ENCODE results near the gene GAB2.
"Not testable (repeated sequence)": the region's sequence is repeated elsewhere in the genome, so short reads cannot be mapped to it uniquely, and the experiment has no call there.

The GAB2 gene

DNA sequence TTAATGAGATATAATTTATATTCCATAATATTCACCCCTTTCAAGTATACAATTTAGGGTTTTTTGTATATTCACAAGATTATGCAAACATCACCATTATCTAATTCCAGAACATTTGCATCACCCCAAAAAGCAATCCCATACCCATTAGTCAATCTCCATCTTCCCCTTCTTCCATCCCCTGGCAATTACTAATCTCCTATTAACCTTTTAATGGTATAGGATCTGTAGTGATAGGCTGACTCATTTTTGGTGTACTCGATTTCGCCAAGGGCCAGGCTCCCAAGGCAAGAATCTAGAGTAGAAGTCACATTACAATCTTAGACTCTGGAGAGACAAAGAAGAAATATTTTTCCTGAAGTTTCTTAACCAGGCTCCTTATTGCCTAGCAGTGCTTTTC, 113.4 kb downstream of the GAB2 start:
- DNase-seq, result no peak

DNA sequence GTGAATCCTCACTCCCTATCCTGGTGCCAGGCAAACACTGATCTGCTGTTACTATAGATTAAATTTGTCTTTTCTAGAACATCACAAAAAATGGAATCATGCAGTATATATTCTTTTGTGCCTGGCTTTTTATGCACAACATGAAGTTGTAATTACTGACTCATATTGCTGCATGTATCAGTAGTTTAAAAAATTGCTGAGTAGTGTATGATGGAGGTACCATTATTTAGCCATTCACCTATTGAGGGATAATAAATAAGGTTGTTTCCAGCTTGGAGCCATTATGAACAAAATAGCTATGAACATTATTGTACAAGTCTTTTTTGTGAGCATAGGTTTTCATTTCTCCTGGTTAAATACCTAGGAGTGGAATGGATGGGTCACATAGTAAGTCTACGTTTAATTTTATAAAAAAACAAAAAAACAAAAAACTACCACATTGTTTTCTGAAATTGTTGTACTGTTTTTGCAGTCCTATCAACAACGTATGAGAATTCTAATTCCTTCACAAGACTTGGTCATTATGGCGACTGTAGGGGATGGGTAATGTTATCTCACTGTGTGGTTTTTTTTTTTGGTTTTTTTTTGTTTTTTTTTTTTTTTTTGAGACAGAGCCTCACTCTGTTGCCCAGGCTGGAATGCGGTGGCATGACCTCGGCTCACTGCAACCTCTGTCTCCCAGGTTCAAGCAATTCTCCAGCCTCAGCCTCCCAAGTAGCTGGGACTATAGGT, 117.3 kb downstream of the GAB2 start:
- no peak for DNase-seq

DNA sequence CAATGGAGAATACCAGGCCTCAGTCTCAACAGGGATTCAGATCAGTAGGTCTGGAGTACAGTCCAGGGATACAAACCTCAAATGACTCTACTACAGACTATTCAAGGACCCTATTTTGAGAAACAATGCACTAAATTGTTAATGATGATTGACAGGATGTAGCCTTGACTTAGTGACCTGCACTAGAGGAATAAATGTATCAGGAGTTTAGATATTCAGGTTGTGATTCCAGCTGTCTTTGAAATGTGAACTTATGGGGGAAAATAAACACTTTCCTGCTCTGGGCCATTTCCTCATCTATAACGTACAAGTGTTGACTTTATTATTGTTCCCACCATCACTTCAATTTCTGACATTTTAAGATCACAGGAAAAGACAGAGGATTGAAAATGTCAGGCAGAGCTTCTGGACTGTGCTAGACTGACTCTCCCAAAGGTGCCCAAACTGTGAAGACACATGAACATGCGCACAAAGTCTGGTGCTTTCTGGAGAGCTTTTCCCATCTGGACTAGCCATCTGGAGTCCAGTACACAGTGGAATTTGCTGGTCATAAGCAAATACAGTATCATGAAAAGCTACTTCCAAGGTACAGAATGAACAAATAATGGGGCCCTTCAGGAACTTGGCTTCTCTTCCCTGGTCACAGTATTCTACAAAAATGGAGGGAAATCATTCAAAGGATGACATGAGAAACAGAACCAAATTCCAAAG, 118.5 kb downstream of the GAB2 start:
- peak in 1 of 2 experiments; percentile 7 for DNase-seq

DNA sequence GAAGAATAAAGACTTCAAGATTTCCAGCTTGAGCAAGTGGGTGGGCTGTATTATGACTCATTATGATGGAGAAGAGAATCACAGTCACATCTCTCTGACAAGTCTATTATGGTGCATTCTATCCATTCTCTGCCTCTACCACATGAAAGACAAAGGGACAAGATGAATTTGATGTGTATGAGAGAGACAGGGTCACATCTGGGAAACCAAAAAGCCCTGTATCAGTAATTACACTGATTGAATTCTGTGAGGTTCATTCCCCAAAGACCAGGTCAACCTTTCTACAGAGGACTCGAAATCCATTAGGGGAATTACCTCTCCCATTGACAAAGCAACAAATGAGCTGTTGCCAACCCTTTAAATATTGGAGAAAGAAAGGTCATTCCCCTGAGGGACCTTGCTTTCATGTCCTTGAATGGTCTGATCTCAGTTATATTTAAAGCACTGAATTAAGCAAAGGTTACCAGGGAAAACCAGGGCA, 119.3 kb downstream of the GAB2 start:
- no peak for DNase-seq

DNA sequence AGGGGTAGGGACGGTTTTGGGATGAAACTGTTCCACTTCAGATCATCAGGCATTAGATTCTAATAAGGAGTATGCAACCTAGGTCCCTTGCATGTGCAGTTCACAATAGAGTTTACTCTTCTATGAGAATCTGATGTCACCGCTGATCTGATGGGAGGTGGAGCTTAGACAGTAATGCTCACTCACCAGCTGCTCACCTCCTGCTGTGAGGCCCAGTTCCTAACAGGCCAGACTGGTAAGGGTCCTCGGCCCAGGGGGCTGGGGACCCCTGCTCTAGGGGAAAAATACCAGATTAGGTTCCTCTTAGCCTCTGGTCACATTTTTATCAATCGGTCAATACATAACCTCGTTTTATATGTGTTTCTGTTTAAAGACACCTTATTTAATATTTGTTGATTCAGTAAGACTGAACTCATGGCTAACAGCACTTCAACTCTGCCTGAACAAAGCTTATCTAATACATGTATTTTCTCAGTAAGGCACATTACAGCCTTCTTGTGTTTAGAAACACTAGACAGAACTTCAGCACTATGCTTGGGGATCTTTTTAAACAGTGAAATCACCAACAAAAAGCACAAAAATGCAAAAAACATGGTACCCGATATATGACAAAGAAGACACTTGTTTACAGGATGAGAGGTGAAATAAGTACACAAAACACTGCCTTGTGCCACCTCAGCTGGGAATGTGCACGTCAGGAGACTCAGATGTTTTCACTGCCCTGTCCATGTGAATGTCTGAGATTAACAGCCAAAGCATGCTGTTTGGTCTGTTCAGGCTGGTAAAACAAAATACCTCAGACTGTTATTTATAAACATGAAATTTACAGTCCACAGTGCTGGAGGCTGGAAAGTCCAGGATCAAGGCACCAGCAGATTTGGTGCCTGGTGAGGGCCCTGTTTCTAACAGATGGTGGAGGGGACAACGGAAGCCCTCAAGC, 121.4 kb downstream of the GAB2 start:
- DNase-seq, result no peak

DNA sequence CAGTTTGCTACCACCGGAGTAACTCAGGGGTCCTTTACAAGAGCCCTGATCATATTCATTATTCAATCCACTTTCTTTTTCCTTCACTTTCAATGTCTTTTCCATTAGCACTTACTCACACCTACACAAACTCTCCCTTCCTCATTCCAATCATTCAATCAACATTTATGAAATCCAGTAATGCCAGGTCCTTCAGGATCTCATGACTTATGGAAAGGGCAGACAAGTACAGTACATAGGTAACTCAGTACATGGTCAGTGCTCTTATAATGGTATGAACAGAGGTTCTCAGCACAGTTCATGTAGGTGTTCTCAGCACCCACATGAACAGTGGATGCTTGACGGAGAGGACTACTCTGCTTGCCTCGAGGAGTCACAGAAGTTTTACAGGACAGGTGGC, 122.3 kb downstream of the GAB2 start:
- no peak for DNase-seq

DNA sequence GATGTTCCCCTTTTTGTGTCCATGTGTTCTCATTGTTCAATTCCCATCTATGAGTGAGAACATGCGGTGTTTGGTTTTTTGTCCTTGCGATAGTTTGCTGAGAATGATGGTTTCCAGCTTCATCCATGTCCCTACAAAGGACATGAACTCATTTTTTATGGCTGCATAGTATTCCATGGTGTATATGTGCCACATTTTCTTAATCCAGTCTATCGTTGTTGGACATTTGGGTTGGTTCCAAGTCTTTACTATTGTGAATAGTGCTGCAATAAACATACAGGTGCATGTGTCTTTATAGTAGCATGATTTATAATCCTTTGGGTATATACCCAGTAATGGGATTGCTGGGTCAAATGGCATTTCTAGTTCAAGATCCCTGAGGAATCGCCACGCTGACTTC, 123.5 kb downstream of the GAB2 start:
- DNase-seq, result not testable (repeated sequence)

DNA sequence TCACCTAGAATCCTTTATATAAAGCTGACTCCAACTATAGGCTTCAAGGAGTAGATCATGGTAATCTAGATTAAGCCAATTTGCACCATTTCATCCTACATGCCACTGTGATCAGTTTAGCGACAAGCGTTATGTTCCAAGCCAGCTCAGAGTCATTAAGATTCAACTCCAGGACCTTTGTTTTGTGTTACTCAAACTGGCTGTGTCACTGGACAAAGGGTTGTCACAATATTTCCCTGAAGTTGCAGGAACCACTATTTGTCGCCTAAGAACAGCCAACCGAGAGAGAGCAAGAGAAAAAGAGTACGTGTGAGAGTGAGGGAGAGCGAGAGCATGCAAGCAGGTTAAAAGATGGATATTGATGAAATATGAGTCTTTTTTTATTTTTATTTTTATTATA, 124.1 kb downstream of the GAB2 start:
- DNase-seq, result no peak

DNA sequence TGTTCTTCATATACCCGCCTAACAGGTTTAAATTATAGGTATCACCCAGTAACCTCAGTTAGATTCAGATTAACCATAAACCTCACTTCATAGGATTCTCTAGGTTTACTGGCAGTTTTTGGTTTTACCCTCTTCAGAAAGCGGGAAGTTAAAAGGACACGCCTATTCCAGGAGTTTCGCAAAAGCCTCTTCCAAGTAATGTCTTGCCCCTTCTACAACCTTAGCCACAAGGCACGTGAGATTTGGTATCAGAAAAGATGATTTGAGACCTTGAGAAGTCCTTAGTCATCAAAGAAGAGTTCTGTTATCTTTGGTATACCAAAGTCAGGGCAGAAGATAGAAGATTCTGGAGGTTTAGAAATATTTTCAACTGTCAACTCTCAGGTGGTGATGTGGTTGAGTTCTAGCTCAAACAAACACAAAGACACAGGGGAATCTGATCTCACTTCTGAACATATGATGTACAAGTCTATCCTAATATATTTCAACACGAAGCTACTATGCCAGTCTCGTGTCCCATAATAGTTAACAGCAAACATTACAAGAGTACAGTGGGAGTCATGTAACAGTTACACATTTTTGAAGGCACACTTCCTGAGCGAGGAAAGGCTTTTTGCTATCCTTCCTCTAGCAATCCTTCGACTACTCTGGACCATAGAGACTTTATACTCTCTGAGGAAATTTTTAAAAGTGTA, 125.4 kb downstream of the GAB2 start:
- DNase-seq, result no peak

DNA sequence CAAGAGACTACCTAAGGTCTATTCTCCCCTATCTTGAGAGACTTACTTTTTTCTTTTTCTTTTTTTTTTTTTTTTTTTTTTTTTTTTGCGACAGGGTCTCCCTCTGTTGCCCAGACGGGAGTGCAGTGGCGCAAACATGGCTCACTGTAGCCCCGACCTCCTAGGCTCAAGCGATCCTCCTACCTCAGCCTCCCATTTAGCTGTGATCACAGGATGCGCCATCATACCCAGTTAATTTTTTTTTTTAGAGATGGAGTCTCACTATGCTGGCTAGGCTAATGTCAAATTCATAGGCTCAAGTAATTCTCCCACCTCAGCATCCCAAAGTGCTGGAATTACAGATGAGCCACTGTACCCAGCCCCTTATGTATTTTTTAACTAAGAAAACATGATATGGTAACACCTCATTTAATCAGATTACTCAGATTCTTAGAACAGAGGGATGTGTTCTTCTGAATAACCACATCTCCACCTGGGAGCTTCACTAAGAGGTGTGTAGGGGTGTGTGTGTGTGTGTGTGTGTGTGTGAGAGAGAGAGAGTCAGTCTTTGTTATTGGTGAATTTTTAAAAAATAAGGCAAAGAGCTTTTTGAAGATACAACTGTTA, 126.0 kb downstream of the GAB2 start:
- DNase-seq, result no peak

DNA sequence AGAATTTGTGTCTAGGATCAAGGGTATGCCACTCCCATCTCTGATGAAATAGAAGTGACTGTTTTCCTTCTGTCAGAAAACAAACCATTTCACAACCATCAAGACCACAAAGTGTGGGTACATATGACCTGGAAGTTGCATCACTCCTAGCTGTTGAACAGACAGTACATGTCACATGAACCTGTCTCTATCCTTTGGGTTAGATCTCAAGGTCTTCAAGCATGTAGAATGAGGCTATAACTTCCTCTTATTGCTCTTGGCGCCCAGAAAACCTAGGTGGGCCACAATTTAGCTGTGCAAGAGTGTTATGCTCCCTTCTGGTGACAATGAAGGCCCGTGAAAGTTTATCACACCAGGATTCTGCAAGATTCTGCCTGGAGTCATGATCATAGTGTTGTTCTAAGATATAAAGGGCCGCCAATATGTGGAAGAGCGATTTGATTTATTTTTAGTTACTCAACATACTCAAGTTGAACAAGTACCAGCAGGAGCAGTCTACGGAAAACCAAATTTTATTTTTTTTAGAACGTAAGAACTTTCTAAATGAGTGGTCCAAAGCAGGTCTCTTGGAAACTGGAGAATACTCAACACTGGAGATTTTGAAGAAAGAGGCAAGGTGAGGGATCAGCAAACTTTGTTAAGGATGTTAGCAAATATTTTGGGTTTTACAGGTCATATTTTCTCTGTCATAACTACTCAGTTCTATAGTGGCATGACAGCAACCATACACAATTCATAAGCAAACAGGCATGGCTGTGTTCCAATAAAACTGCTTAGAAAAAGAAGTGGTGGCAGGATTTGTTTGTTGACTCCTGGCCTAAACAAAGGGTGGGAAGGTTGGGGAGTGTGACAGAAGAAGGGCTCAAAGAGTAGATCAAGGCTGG, 127.1 kb downstream of the GAB2 start:
- DNase-seq, result no peak

DNA sequence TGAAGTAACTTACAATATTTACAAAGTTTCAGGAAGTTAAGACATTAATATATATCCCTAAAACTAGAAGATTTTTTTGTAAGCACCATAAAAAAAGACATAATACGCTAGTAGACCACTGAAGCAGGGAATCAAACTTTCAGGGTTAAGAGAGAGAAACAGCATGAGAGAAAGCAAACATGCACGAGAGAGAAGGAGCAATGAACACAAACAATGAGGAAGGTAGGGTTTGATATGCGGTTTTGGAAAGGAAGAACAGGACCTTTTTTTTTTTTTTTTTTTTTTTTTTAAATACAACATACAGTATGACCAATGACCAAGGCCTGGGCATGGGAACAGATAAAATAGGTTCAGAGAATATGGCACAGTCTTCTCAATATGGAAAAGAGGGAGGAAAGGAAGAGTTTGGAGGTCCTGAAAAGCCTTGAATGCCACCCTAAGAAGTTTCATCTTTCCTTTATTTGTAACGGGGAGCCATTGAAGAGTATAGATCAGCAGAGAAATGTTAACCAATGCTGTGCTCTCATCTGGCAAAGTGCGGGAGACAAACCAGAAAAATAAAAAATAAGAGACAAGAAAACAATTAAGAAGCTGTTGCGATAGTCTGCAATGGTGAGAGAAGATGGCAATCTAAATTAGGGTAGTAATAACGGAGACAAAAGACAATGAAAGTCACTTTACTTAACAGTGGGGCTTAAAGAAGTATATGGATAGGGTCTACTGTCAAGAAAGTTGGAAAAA, 127.9 kb downstream of the GAB2 start:
- DNase-seq, result no peak

DNA sequence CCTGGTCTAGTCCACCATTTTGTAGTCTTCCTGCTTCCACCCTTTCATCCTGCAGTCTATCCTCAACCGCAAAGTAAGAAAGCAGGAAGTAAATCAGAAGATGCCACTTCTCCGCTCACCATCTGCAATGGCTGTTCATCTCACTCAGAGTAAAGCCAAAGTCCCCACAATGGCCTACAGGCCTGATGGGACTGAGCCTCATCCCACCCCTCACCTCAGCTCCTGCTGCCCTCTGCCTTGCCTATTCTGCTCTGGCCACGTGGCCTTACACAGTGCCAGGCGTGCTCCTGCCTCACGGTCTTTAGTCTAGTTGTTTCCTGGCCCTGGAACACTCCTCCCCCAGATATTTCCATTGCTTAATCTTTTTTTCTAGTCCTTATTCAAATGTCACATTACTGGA, 133.4 kb downstream of the GAB2 start:
- DNase-seq, result no peak

DNA sequence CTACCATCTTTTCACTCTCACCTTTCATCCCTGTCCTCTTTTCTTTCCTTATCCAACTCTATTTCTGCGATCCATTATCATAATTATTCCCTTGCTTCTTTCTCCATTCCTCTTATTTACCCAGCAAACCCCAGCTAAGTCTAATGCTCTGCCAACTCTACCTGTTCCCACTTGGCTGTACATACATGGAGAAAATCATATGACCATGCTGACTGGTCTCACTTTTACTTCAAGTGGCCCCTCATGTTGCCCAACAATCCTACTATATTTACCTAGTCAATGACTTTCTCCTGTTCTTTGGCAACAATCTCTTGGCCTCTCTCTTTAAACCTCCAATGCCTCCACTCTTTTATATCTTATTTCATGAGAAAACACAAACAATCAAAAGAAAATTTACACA, 134.8 kb downstream of the GAB2 start:
- DNase-seq, result no peak

DNA sequence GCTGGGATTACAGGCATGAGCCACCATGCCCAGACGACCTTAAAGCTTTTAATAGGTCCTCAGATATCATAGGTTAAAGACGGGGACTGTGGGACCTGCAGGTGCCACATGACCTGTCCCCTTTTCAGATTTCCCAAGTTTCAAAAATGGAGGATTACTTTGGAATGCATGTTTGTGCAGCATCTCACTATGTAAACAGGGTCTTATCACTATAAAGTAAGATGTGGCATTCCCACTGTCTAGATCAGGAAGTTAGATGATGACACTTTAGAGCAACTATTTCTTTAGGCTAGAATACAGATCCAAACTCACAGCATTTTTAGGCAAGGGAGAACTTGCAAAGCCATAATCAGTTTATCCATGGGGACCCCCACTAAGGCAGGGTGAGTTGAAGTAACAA, 136.1 kb downstream of the GAB2 start:
- no peak for DNase-seq

DNA sequence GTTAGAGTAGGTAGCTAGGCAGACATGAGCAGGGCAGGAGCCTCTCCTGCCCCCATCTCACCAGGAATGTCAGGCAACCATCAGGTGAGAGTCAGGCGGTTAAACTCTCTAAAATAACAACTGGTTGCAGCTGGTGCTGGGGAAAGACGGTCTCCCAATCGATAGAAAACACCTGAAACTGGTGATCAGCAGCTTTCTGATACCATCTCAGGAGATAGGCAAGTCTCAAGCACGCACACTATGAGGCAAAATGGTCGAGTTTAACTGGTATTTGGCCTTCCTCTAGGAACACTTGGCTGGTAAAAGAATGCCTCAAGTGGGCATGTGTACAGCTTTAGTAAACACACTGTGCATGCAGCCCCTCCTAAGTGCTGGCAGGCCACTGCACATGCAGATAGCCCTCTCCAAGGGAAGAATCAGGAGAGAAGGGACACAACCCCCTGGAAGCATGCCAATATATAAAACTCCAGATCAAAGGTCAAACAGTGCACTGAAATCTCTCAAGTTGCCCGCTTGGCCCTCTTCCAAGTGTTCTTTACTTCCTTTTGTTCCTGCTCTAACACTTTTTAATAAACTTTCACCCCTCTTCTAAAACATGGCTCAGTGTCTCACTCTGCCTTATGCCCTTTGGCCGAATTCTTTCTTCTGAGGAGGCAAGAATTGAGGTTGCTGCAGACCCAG, 140.2 kb downstream of the GAB2 start:
- peak in 1 of 2 experiments; percentile 4 for DNase-seq

DNA sequence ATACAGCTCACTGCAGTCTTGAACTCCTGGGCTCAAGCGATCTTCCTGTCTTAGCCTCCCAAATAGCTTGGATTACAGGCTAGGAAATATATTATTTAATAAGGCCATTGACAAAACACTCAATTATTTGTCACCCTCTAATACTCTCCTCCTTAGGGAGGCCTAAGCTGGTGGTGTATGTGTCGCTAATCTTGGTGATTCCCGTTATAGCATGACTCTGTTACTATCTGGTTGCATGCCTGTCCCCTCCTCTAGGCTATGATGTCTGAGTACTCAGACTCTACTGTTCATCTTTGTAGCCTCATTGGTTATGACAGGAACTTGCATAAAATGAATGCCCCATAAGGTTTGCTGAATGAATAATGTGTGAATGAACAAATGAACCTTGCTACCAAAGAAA, 141.3 kb downstream of the GAB2 start:
- no peak for DNase-seq

DNA sequence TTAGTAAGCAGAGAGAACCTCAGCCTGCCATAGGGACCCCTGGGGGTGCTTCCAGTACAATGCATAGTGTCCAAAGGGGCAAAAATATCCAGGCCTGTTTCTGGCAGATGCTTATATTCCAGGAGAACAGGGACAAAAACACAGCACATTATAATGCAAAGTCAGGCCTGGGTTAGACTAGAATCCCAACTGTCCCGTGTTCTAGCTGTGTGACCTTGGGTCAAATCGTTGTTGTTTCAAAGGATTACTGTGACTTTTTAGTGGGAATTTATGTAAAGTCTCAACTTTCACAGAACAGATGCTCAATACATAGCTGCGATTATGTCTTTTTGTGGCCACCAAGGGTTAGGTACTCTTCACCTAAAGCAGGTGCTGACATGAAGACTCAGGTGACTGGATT, 142.9 kb downstream of the GAB2 start:
- DNase-seq, result no peak

DNA sequence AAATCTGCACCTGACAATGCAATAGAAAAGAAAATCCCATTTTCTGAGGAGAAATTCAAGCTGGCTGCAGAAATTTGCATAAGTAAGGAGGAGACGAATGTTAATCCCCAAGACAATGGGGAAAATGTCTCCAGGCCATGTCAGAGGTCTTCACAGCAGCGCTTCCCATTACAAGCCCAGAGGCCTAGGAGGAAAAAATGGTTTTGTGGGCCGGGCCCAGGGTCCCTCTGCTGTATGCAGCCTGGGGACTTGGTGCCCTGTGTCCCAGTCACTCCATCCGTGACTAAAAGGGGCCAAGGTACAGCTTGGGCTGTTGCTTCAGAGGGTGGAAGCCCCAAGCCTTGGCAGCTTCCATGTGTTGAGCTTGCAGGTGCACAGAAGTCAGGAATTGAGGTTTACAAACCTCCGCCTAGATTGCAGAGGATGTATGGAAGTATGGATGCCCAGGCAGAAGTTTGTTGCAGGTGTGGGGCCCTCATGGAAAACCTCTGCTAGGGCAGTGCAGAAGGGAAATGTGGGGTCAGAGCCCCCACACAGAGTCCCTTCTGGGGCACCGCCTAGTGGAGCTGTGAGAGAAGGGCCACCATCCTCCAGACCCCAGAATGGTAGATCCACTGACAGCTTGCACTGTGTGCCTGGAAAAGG, 144.9 kb downstream of the GAB2 start:
- DNase-seq, result not testable (repeated sequence)
